ENCODE data around the gene SYCP3. TPM values are rescaled to one million over a fixed set of nuclear protein-coding genes. Genes with fewer than 3 reads are reported as not detected.
"Not testable (repeated sequence)": the region's sequence is repeated elsewhere in the genome, so short reads cannot be mapped to it uniquely, and the experiment has no call there.

Gene SYCP3
- total and polyA plus RNA-seq, 4 donors, result 0.05 to 1.2 (median 0.67) TPM

- TF ChIP-seq CTCF (IDR thresholded peaks at IDR 0.05; ENCODE audit: control extremely low read depth, extremely low read depth), result no peak
Observed at GRCh38 chr12:101686176-101686575, 53.1 kb downstream of the SYCP3 start.

GRCh38 chr12:101685092-101685491 lies 54.2 kb downstream of the SYCP3 start:
- WGBS, 2 donors, result 85 to 95% methylated on average over 1 of the region's 1 CpG
- Histone ChIP-seq H3K4me1 (ENCODE audit: control insufficient read depth in 5 of 5, insufficient read depth in 5 of 5, low read length in 5 of 5) (peaks cover 0 to 5% (median 0%) of the 10 kb centered on the region in 5 donors), H3K27me3 (ENCODE audit: control insufficient read depth in 3 of 3, insufficient read depth in 3 of 3, low read length in 2 of 3) (no peaks in the 10 kb centered on the region), H3K36me3 (ENCODE audit: control insufficient read depth in 4 of 4, insufficient read depth in 4 of 4, low read length in 4 of 4) (no peaks in the 10 kb centered on the region), H3K27ac (ENCODE audit: low read depth in 1 of 2, low read length in 1 of 2) (no peak overlapping the region), H3K9ac (ENCODE audit: insufficient read depth in 1 of 2, low read length in 2 of 2) (no peak overlapping the region), H3K9me3 (ENCODE audit: control insufficient read depth in 4 of 4, insufficient read depth in 3 of 4, low read length in 3 of 4) (no peaks in the 10 kb centered on the region), H3K4me3 (no peak overlapping the region)
- ATAC-seq (ENCODE audit: insufficient read depth, low FRiP score) (no peak), DNase-seq (no peak)
- TF ChIP-seq CTCF (IDR thresholded peaks at IDR 0.05; ENCODE audit: control extremely low read depth, extremely low read depth), result no peak

More at GRCh38 chr12:101686176-101686575, 53.1 kb downstream of the SYCP3 start:
- H3K36me3 ChIP-seq (ENCODE audit: control insufficient read depth in 4 of 4, insufficient read depth in 4 of 4, low read length in 4 of 4), result no peaks in the 10 kb centered on the region
- H3K4me1 ChIP-seq (ENCODE audit: control insufficient read depth in 5 of 5, insufficient read depth in 5 of 5, low read length in 5 of 5), result no peaks in the 10 kb centered on the region
- H3K4me3 ChIP-seq, result no peak overlapping the region
- H3K9me3 ChIP-seq (ENCODE audit: control insufficient read depth in 4 of 4, insufficient read depth in 3 of 4, low read length in 3 of 4), result no peaks in the 10 kb centered on the region
- ATAC-seq (ENCODE audit: insufficient read depth, low FRiP score) (no peak), DNase-seq (no peak)
- H3K9ac ChIP-seq (ENCODE audit: insufficient read depth in 1 of 2, low read length in 2 of 2), result no peak overlapping the region
- H3K27me3 ChIP-seq (ENCODE audit: control insufficient read depth in 3 of 3, insufficient read depth in 3 of 3, low read length in 2 of 3), result no peaks in the 10 kb centered on the region
- H3K27ac ChIP-seq (ENCODE audit: low read depth in 1 of 2, low read length in 1 of 2), result no peak overlapping the region
- 81 to 97% methylated on average over 1 of the region's 1 CpG for WGBS, 2 donors

GRCh38 chr12:101681627-101682026 lies 57.6 kb downstream of the SYCP3 start:
- H3K9me3 ChIP-seq (ENCODE audit: control insufficient read depth in 4 of 4, insufficient read depth in 3 of 4, low read length in 3 of 4); H3K36me3 ChIP-seq (ENCODE audit: control insufficient read depth in 4 of 4, insufficient read depth in 4 of 4, low read length in 4 of 4); H3K27me3 ChIP-seq (ENCODE audit: control insufficient read depth in 3 of 3, insufficient read depth in 3 of 3, low read length in 2 of 3); H3K4me1 ChIP-seq (ENCODE audit: control insufficient read depth in 5 of 5, insufficient read depth in 5 of 5, low read length in 5 of 5); ATAC-seq (ENCODE audit: insufficient read depth, low FRiP score); H3K4me3 ChIP-seq; H3K27ac ChIP-seq (ENCODE audit: low read depth in 1 of 2, low read length in 1 of 2); H3K9ac ChIP-seq (ENCODE audit: insufficient read depth in 1 of 2, low read length in 2 of 2): not testable (repeated sequence)
- peak in 1 of 3 donors; percentile 31 for DNase-seq
- WGBS, 2 donors, result 71 to 76% methylated on average over 6 of the region's 6 CpGs

- no peaks in the 10 kb centered on the region for H3K9me3 ChIP-seq (ENCODE audit: control insufficient read depth in 4 of 4, insufficient read depth in 3 of 4, low read length in 3 of 4)
- no peak overlapping the region for H3K4me3 ChIP-seq
- H3K36me3 ChIP-seq (ENCODE audit: control insufficient read depth in 4 of 4, insufficient read depth in 4 of 4, low read length in 4 of 4), result no peaks in the 10 kb centered on the region
- H3K27ac ChIP-seq (ENCODE audit: low read depth in 1 of 2, low read length in 1 of 2), result peak overlapping the region in 1 of 2 donors; percentile 70
- H3K9ac ChIP-seq (ENCODE audit: insufficient read depth in 1 of 2, low read length in 2 of 2), result no peak overlapping the region
- ATAC-seq (ENCODE audit: insufficient read depth, low FRiP score) (no peak), DNase-seq (no peak)
- no peak for TF ChIP-seq CTCF (IDR thresholded peaks at IDR 0.05; ENCODE audit: control extremely low read depth, extremely low read depth)
- peaks cover 0 to 3% (median 0%) of the 10 kb centered on the region in 3 donors for H3K27me3 ChIP-seq (ENCODE audit: control insufficient read depth in 3 of 3, insufficient read depth in 3 of 3, low read length in 2 of 3)
- H3K4me1 ChIP-seq (ENCODE audit: control insufficient read depth in 5 of 5, insufficient read depth in 5 of 5, low read length in 5 of 5), result peaks cover 0 to 7% (median 0%) of the 10 kb centered on the region in 5 donors
Observed at GRCh38 chr12:101680647-101681046, 58.6 kb downstream of the SYCP3 start.
